GM18858 (cell line): ENCODE data around the gene SCLY.

Experiments used
- ATAC-seq: cut with Tn5 transposase; IDR thresholded peaks from one replicate; pipeline ENCODE4 v1.9.1; 2021; ENCODE audit not compliant: unreplicated experiment

SCLY gene

DNA sequence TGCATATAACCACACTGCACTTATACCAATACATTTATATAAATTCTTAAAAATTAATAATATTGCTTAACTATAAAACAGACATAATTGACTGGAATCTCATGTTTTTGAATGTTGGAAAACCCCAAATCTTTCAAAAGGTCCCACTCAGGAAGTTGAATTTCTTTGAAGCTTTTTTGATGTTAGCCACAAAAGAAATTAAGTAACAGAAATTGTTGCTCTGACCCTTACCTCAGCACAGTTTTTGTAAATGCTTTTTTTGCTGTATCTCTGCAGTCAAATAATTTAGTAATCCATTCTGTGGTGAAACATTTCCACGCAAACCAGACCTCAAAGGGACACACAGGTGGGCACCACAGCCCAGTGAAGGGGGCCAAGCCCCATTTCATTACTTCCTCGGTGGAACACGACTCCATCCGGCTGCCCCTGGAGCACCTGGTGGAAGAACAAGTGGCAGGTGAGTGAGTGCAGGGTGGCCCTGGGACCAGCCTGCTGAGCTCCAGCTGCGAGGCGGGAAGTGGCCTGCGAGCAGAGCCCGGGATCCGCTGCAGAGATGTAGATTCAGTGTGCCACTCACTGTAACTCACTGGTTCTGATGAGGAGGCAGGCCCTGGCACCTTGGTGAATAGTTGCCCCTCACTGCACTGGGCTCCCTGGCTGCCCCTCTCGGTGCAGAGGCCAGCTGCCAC, 8.4 kb downstream of the SCLY start:
- ATAC-seq, result no peak

DNA sequence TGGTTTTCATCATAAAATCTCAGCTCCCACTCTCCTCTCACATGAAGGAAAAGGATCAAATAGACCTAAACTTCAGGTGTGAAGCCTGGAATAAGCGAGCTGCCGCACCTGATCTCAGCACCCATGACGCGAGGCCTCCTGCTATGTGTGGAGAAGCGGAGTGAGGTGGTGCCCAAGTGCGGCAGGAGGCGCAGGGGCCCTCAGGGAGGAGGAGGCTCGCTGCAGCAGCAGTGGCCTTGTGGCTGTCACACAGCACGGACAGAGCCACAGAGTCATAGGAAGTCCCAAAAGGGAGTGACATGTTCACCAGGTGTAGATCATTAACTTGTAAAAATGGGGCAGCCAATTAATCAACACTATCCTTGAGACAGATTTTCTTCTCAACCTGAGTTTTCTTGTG, 9.1 kb downstream of the SCLY start:
- no peak for ATAC-seq

DNA sequence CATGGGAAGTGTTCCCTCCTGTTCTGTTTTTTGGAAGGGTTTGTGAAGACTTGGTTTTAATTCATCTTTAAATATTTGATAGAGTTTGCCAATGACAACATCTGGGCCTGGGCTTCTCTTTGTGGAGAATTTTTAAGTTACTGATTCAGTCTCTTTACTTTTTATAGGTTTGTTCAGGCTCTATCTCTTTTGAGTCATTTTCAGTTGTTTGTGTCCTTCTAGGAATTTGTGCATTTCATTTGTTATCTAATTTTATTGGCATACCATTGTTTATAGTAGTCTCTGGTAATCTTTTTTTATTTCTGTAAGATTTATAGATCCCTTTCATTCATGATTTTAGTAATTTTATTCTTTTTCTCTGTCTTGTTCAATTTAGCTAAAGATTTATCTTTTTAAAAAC, 14.6 kb downstream of the SCLY start:
- ATAC-seq, result no peak

DNA sequence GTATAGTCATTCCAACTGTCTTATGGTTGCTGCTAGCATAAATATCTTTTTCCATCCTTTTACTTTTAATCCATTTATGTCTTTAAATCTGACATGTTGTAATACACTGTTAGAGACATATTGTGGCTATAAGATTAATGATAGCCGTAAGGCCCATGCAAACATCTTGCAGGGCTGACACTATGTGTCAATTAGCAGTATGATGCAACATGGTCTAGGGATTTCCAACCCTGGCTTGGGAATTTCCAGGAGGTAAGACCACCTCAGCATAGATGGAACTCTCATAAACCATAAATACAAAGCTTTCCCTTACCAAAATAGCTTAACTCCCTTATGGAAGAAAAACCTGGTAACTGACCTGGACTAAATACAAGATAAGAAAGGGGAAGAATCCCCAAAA, 16.5 kb downstream of the SCLY start:
- ATAC-seq, result no peak

DNA sequence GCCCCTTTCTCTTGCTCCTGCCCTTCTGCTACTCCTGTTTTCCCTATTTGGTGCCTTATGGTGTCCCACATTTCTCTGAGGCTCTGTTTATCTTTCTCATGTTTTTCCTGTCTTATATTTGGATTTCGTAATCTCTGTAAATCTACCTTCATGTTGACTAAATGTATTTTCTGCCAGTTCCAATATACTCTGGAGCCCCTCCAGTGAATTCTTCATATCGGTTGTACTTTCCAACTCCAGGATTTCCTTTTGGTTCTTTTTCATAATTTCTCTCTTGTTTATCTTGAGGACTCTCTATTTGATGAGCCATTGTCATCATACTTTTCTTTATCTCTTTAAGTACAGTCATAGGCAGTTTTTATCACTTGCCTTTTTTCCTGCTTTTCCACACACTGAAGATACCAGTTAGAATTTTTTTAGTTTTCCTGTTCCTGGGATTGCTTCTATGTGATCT, 19.1 kb downstream of the SCLY start:
- no peak for ATAC-seq

DNA sequence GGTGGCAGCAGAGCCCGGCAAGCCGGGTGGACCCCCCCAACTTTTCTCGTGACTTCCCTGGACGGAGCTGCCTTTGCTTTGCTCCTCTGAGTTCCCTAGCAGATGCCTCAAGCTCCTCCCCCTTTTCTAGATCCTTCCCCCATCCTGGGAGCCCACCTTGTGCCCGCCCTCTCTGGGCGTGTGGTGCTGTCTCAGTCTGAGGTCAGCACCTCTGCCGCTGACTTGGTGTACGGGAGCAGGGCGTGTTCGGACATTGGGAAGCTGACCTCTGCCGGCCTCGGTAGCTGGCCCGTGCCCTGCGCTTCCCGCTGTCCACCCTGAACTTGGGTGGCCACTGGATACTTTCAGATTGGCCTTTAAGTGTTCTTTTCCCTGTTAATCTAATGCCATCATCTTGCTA, 19.7 kb downstream of the SCLY start:
- ATAC-seq, result no peak

DNA sequence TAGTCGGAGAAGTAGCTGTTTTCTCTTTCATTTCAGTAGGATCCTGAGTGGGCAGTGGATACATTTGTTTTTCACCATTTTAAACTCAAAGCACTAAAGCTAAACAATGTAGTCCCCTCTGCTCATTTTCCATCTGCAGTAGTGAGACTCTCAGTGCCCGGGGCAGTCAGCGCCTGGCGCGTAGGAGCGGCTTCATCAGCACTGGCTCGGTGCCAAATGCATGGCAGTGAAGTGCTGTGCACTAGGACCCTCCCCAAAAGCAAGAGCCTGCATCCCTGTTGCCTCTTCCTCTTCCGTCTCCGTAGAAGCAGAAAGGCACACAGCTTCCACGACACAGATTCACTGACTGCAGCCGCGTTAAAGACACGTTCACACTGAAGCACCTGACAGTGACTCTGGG, 20.3 kb downstream of the SCLY start:
- ATAC-seq, result no peak

DNA sequence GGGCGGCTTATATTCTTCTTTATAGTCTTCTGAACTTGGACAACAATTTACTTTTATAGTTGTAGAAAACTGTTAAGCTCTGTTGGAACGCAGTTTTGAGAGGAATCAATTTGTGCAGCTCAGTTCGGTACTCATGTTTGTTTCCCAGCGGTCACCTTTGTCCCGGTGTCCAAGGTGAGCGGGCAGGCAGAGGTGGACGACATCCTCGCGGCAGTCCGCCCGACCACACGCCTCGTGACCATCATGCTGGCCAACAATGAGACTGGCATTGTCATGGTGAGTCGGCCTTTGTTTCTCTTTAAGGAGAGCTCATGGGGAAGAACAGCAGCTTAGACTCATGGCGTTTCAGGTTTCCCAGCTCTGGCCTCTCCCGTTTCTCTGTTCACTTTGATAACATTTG, 20.8 kb downstream of the SCLY start:
- no peak for ATAC-seq

DNA sequence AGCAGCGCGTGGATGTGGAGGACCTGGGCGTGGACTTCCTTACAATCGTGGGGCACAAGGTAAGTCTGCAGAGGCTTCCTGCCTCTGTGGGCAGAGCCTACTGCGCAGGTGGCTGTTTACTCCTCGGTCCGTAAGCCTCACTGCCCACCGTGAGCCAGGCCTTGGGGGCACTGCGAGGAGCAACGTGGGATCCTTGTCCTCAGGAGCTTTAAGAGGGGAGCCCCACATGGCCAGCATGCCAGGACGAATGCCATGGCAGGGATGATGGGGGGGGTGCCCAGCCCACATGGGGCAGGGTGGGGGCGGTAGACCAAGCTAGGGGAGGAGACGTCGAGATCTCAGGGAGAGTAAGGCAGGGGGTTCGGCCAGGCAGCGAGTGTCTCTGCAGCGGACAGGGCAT, 21.4 kb downstream of the SCLY start:
- no peak for ATAC-seq

DNA sequence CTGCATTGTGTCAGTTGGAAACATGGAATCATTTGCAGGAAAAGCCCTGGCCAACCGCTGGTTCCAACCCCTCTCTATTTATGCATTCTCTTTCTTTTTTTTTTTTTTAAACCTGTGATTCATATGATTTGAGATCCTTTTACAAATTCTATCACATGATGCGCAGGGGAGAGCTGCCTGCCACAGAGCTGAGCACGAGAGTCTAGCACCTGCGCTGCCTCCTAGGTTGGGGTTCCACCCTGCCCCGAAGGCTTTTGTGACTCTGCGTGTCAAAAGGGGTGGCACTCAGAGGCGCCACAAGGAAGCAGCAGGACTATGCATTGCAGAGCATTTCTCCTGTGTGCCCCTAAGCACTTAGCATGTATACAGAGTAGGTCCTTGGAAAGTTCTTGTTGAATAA, 22.0 kb downstream of the SCLY start:
- no peak for ATAC-seq

DNA sequence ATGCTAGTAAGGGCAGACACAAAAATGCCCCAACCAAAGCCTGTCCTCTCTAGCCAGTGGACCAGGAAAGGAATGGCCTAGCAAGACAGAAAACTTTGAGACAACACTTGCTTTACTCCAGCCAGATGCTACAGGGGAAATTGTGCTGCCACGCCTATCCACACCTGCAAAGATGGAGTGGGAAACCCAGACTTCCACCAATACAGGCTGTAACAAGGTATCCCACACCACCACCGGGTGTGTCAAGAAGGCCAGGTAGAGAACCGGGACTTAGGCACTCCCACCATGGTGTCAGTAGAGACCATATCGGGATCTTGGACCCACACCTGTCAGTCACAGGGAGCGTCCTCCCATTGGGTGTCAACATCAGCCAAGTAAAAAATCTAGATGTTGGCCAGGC, 23.1 kb downstream of the SCLY start:
- ATAC-seq, result no peak

DNA sequence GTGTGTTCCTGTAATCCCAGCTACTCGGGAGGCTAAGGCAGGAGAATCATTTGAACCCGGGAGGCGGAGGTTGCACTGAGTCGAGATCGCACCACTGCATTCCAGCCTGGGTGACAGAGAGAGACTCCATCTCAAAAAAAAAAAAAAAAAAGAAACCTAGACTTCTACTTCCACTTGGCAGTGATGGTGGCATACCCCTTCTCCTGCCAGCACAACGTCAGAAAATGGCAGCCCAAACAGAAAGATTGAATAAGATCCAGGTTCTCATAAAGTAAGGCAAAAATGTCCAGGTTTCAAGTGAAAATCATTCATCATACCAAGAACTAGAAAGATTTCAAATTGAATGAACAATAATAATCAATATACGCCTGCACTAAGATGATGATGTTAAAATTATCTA, 24.0 kb downstream of the SCLY start:
- ATAC-seq, result no peak

DNA sequence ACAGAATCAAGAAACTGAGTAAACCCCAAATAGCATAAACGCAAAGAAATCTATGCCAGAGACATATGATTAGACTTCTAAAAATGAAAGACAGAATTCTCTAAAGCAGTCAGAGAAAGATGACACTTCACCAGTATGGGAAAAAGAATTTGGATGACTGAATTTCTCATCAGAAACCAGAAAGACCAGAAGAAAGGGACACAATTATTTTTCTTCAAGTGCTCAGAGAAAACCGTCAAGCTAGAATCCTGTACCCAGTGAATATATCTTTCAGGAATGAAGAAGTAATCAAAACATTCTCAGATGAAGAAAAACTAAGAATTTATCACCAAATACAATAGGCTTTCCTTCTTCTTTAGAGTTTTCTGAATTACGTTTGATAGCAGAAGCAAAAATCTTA, 25.1 kb downstream of the SCLY start:
- no peak for ATAC-seq

DNA sequence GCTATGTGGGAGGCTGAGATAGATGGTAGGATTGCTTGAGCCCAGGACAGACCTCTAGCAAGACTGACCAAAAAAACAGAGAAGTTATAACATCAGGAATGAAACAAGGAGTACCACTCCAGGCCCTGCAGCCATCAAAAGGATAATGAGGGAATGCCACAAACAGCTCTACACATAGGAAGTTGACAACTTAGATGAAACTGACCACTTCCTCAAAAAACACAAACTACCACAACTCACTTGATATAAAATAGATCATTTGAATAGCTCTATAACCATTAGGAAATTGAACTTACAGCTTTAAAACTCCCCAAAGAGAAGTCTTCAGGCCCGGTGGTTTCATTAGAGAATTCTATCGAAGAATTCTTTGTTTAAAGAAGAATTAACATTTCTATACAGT, 26.4 kb downstream of the SCLY start:
- ATAC-seq, result no peak

DNA sequence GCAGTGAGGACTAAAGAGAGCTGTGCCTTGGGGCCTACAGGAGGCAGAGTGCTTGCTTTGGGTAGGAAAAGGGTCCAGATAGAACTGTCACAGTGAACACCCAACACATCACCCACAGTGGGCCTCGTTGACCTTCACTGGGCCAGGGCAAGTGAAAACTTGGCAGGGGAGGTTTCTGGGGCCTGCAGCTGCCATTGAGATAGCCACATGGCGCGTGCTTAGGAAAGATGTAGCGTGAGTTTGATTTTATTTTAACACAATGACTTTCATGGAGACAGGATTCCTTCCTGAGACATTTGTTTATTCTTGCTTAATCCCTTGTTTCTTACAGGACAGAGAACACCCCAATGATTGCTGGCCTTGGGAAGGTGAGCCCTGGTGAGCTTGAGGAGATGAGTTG, 30.1 kb downstream of the SCLY start:
- ATAC-seq, result no peak

DNA sequence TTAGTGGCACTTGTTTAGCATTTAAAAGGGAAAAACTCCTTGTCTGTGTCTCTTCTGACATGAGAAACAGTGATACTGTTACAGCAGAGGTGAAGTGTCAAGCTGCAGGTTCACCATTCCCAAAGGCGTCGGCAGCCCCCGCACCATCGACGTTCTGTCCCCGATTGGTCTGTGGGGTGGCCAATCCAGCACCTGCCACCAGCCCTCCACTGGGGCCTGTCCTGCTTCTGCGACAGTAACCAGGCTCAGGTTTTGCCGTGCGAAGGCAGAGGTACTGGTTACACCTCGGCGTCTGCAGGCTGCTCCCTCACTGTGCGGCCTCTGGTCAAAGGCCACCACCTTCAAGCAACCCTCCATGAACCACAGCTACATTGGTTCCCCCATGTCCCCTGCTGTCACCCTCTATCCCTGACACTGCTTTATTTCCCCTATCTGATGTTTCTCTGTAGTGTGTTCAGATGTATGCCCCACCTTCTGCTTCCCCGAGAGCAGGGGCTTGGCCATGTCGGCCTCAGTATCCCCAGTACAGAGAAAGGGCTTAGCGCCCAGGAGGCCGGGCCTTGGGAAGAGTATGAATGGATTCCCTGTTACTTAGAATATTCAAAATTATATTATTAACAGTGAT, 30.7 kb downstream of the SCLY start:
- no peak for ATAC-seq

DNA sequence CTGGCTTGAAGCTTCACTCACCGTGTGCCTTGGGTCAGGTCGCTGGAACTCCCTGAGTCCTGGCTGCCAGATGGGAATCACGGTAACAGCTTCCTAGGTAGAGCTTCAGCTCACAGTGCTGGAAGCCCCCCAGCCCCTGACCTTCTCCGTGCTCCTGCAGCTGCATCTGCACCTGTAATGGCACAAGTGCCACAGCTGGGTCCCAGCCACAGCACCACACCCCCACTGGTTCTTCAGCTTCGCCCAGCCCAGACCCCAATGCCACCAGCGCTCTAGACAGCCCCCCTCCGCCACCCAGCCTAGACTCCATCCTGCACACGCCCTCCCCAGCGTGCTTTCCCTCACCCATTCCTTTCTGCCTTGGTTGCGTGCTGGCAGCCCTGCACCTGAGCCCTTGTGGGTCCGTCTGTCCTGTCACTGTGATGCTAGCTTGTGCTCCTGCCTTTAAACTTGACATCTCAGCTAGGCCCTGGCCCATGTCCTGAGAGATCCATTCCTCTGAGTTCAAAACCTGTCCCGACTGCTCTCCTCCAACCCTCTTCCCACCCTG, 31.8 kb downstream of the SCLY start:
- no peak for ATAC-seq

DNA sequence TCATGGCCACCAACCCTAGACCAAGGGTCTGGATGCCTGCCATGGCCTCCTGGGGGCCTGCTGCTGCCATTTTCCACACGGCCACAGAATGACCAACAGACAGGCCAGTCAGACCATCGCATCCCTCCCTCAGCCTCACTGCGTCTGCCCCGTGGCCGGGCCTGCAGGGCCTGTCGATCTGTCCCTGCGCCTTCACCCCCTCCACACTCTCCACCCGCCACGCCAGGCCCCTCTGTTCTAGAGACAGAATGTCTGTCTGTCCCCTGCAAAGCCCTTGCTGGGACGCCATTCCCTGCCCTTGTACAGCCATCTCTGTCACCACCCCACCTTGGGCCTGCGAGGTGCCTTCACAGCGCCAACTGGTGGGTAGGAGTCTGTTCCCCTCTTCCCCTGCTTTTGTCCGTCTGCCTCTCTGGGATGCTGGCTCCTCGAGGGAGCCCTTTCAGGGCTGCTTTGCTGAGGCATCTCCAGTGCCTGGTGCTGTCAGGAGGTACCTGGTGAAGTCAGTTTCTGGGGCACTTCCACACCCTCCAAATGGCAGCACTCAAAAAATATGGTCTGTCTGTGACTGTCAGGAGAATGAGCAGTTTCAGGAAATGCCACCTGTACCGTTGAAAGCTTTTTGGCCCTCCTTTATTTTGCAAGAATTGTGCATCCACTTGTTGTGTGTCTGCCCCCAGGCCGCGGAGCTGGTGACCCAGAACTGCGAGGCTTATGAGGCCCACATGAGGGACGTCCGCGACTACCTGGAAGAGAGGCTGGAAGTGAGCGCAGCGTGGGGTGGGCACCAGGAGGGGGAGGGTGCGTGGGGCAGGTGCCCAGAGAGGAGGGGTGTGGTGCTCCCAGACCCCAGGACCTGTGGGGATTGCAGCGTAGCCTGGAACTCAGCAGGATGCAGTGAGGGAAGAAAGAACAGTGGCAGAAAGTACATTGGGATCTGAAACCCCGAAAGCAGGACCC, 32.7 kb downstream of the SCLY start:
- ATAC-seq, result no peak

DNA sequence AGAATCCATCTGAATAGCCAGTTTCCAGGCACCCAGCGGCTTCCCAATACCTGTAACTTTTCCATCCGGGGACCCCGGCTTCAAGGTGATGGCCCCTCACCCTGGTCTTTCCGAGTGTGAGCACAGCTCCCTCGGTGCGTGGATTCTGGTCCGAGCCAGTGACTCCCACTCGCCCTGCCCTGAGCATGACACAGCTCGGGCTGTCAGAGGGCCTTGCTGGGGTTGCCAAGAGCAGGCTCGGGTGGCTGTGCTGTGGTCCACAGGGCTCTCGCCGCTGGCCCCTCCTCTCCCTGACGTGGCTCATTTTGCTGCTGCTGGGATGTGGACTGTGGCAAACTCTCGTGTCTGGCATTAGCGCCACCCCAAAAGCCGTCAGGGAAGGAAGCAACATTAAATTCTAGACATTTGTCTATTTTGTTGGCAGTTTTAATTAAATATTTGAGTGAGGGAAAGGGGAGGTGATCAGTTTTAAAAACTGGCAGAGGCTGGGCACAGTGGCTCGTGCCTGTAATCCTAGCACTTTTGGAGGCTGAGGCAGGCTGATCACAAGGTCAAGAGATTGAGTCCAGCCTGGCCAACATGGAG, 33.7 kb downstream of the SCLY start:
- ATAC-seq, result no peak

DNA sequence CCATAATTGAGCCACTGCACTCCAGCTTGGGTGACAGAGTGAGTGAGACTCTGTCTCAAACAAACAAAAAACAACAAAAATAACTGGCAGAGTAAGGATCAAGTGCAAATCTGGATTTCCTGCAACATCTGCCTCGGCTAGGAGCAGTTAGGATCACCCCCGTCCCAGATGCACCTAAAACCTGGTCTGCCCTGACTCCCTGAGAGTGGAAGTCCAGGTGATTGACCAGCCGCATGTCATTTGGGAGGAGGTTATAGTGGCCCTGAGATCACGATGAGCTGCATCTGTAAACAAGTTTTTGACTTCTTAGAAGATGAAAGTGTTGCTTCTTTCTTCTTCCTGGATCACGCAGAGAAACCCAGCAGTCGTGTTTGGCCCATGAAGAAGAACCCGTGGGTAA, 34.3 kb downstream of the SCLY start:
- no peak for ATAC-seq

DNA sequence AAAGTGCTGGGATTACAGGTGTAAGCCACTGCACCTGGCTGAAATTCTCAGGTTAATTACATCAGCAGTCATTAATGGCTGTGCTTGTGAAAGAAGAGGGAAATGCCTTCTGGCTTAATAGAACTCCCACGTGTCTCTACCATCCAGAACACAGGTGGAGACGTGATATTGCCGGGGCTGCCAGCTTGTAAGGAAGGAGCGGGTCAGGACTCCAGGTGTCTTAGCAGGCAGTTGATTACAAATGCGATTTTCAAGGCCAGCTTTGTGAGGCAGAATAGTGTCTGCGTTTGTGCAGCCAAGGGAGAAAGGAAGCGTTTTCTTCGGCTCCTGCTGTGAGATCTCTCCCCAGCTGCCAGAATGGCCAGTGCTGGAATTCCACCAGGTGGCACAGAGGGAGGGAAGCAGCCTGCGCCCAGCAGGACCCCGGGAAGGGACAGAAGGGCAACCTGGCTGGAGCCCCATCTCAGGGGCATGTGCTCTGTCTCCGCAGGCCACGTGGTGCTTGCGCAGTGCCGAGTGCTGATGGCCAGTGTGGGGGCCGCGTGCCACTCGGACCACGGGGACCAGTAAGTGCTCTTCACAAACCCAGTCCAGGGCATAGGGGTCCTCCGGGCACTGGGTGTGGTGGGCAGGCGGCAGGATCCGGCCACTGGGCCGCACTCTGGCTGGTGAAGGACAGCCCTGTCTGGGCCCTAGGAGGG, 35.7 kb downstream of the SCLY start:
- ATAC-seq, result no peak
